HepG2 (cell line): ENCODE measurements around the gene ZNF586. TPM values are rescaled to one million over a fixed set of nuclear protein-coding genes. Genes with fewer than 3 reads are reported as not detected.

Experiments used
- CENPX ChIP-seq: sonication (generic); formaldehyde crosslinking; IDR thresholded peaks from 2 replicates; pipeline ENCODE4 v1.9.0; 2021; ENCODE audit warnings: mild to moderate bottlenecking, missing genetic modification reagents, moderate library complexity
- JARID2 ChIP-seq: sonication (generic); formaldehyde crosslinking; IDR thresholded peaks from 2 replicates; pipeline ENCODE4 v1.8.1; 2023; ENCODE audit warnings: missing genetic modification reagents, inconsistent platforms; ENCODE audit not compliant: insufficient replicate concordance
- NONO ChIP-seq, 2 experiments: fragments of 450-650 bp in 1 of 2; sonication (generic) in 1 of 2; formaldehyde crosslinking in 1 of 2; IDR thresholded peaks in 1 of 2; conservative IDR thresholded peaks in 1 of 2; 2 replicates each; pipeline versions ENCODE4 v1.6.1 to v1.8.0; 2017 to 2022; ENCODE audit warnings: mild to moderate bottlenecking in 1 of 2, missing genetic modification reagents in 1 of 2, moderate library complexity in 1 of 2
- PPARG ChIP-seq: conservative IDR thresholded peaks from 2 replicates; pipeline ENCODE4 v1.6.1; 2016; ENCODE audit warnings: missing biosample characterization, missing genetic modification reagents
- PTBP1 ChIP-seq: fragments of 200-400 bp; formaldehyde crosslinking; IDR thresholded peaks from 2 replicates; pipeline ENCODE4 v1.6.1; 2018; ENCODE audit warnings: low read length, low read depth; ENCODE audit not compliant: poor library complexity, severe bottlenecking
- SALL1 ChIP-seq: sonication (generic); formaldehyde crosslinking; IDR thresholded peaks from 2 replicates; pipeline ENCODE4 v1.8.0; 2022; ENCODE audit warnings: mild to moderate bottlenecking, missing genetic modification reagents
- SCMH1 ChIP-seq: sonication (generic); formaldehyde crosslinking; IDR thresholded peaks from 2 replicates; pipeline ENCODE4 v1.9.0; 2021; ENCODE audit warnings: missing genetic modification reagents, mild to moderate bottlenecking, borderline replicate concordance
- SRSF4 ChIP-seq: fragments of 200-400 bp; formaldehyde crosslinking; IDR thresholded peaks from one replicate; pipeline ENCODE4 v1.6.1; 2018; ENCODE audit warnings: mild to moderate bottlenecking, low read depth, low read length, moderate library complexity; ENCODE audit not compliant: poor library complexity, severe bottlenecking
- TAF15 ChIP-seq: fragments of 200-400 bp; formaldehyde crosslinking; IDR thresholded peaks from one replicate; pipeline ENCODE4 v1.6.1; 2018; ENCODE audit warnings: mild to moderate bottlenecking, low read depth, low read length; ENCODE audit not compliant: poor library complexity, severe bottlenecking
- YY1 ChIP-seq: IDR thresholded peaks from 2 replicates; pipeline ENCODE4 v1.6.1; 2011; ENCODE audit warnings: low read length, low read depth, moderate library complexity, mild to moderate bottlenecking; ENCODE audit not compliant: insufficient read depth, insufficient replicate concordance
- ZBTB3 ChIP-seq: sonication (generic); formaldehyde crosslinking; IDR thresholded peaks from 2 replicates; pipeline ENCODE4 v1.4.0; 2020; ENCODE audit warnings: low read depth, mild to moderate bottlenecking, moderate library complexity, missing genetic modification reagents, borderline replicate concordance
- ZBTB49 ChIP-seq: sonication (generic); formaldehyde crosslinking; IDR thresholded peaks from 2 replicates; pipeline ENCODE4 v1.4.0; 2020; ENCODE audit warnings: missing genetic modification reagents, borderline replicate concordance
- ZFP36L2 ChIP-seq: sonication (generic); formaldehyde crosslinking; IDR thresholded peaks from 2 replicates; pipeline ENCODE4 v1.4.0; 2020; ENCODE audit warnings: missing genetic modification reagents
- ZFP91 ChIP-seq: sonication (generic); formaldehyde crosslinking; IDR thresholded peaks from 2 replicates; pipeline ENCODE4 v1.9.0; 2022; ENCODE audit warnings: missing genetic modification reagents, mild to moderate bottlenecking, borderline replicate concordance
- ZNF770 ChIP-seq: sonication (generic); formaldehyde crosslinking; IDR thresholded peaks from 2 replicates; pipeline ENCODE4 v1.5.0; 2020; ENCODE audit warnings: mild to moderate bottlenecking, missing genetic modification reagents
- ZNF784 ChIP-seq: sonication (generic); formaldehyde crosslinking; IDR thresholded peaks from 2 replicates; pipeline ENCODE4 v1.5.1; 2020; ENCODE audit warnings: missing genetic modification reagents, mild to moderate bottlenecking, borderline replicate concordance
- polyA plus RNA-seq, 8 experiments: library from polyadenylated mRNA; depleted of rRNA in 3 of 8; stranded (reverse) in 7 of 8; unstranded in 1 of 8; fragments of >200 nt; fragmentation: Illumina TruSeq in 4 of 8; extraction: Trizol in 4 of 8; gene quantifications; 2 replicates each; pipeline versions ENCODE4 v1.2.1 to v1.2.3, GENCODE V29; 2011 to 2016; ENCODE audit warnings: low read depth in 4 of 8, missing spikeins in 1 of 8, mixed read lengths in 1 of 8; ENCODE audit not compliant: insufficient read depth in 1 of 8
- total RNA-seq, 5 experiments: library from RNA; depleted of rRNA; stranded (reverse); fragments of >200 nt; fragmentation: Illumina TruSeq; extraction: Trizol; gene quantifications; 2 replicates each; pipeline ENCODE4 v1.2.3, GENCODE V29; 2016; ENCODE audit warnings: low read depth in 1 of 5
- TF ChIP-seq, protein P1 (sequence below): sonication (generic); formaldehyde crosslinking; IDR thresholded peaks from 2 replicates; pipeline ENCODE4 v1.4.0; 2020; ENCODE audit warnings: missing genetic modification reagents
- TF ChIP-seq, protein P2 (sequence below): sonication (generic); formaldehyde crosslinking; IDR thresholded peaks from 2 replicates; pipeline ENCODE4 v1.4.0; 2020; ENCODE audit warnings: mild to moderate bottlenecking, missing genetic modification reagents

Gene ZNF586
- total and polyA plus RNA-seq, 2 of the 13 experiments (the other 11 are each of a cell fraction or from before 2014, with no cell fraction given) = 0.50 to 3.4 TPM

GRCh38 chr19:57746580-57747471 is 22.6 kb upstream of the ZNF586 start, which contains the start of gene ZNF776 (continued):
- TF ChIP-seq SCMH1 (CRISPR knock-in tag) (no peak), ZNF770 (CRISPR knock-in tag) (no peak), PTBP1 (no peak), TAF15 (no peak), SRSF4 (no peak), NONO (IDR thresholded peaks at IDR 0.05) (no peak), NONO (CRISPR knock-in tag; conservative IDR thresholded peaks at IDR 0.05) (0 out of 2 replicates have a peak, but pooled peaks have one; percentile 39), CENPX (no peak), ZFP91 (CRISPR knock-in tag) (peak; percentile 70; the same call in 1 of the 2 replicates), ZBTB49 (CRISPR knock-in tag) (no peak), ZFP36L2 (CRISPR knock-in tag) (no peak), PPARG (CRISPR knock-in tag) (no peak), ZNF784 (0 out of 2 replicates have a peak, but pooled peaks have one; percentile 48), YY1 (peak; percentile 91), ZBTB3 (CRISPR knock-in tag) (no peak), JARID2 (CRISPR knock-in tag) (no peak), SALL1 (peak; percentile 47; the same call in 1 of the 2 replicates)
- TF ChIP-seq, protein P1, sequence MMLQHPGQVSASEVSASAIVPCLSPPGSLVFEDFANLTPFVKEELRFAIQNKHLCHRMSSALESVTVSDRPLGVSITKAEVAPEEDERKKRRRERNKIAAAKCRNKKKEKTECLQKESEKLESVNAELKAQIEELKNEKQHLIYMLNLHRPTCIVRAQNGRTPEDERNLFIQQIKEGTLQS (CRISPR knock-in tag) = no peak
- TF ChIP-seq, protein P2, sequence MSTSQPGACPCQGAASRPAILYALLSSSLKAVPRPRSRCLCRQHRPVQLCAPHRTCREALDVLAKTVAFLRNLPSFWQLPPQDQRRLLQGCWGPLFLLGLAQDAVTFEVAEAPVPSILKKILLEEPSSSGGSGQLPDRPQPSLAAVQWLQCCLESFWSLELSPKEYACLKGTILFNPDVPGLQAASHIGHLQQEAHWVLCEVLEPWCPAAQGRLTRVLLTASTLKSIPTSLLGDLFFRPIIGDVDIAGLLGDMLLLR = no peak
